OCI-LY7 (cell line): Measurements from ENCODE around the gene HACE1.

Experiments used
- CTCF ChIP-seq: fragments of 200-600 bp; sonication (generic); conservative IDR thresholded peaks from 2 replicates; pipeline ENCODE4 v1.5.1; 2014; ENCODE audit warnings: mild to moderate bottlenecking, antibody characterized with exemption, low read length, moderate library complexity, mixed read lengths
- EZH2phosphoT487 ChIP-seq: fragments of 200-600 bp; sonication (generic); IDR thresholded peaks from 2 replicates; pipeline ENCODE4 v1.6.1; 2018; ENCODE audit warnings: low read depth, borderline replicate concordance, mild to moderate bottlenecking, mixed run types, antibody characterized with exemption, low read length, moderate library complexity, mixed read lengths

GRCh38 chr6:104799134-104799657 is 60.5 kb downstream of the HACE1 start:
- TF ChIP-seq CTCF = no peak
- TF ChIP-seq EZH2phosphoT487 = no peak
